GM18519 (cell line): ENCODE data around the gene PLXND1.
"Not testable (repeated sequence)": the region's sequence is repeated elsewhere in the genome, so short reads cannot be mapped to it uniquely, and the experiment has no call there.

ENCODE experiments used
- ATAC-seq: cut with Tn5 transposase; IDR thresholded peaks from one replicate; pipeline ENCODE4 v1.9.1; 2021; ENCODE audit warnings: mild to moderate bottlenecking, moderate library complexity; ENCODE audit not compliant: unreplicated experiment, low FRiP score

Gene PLXND1

DNA sequence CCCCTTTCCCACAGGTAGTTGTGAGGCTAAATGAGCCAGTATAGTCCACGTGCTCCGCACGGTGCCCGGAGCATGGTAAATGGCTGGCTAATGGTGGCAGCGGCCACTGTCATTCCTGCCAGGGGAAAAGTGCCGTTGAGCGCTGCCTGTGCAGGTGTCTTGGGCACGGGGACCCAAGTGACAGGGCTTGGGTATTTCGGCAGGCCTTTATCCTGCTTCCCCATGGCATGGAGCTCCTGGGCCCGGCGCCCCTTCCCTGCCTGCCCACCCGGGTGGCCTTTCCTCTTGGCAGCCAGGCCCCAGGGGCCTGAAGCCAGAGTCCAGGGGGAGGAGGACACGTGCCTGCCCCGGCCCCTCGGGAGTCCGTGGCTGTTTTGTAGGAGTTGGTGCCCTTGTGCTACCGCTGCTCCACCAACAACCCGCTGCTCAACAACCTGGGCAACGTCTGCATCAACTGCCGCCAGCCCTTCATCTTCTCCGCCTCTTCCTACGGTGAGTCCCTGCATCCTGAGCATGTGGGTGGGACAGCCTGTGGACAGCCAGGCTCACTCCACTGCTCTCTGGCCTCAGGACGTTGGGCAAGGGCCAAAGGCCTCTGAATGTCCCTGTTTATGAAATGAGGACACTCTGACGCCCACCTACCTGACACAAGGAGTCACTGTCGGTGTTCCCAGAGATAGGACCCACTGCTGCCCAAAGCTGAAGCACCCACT, 91.2 kb downstream of the PLXND1 start:
- ATAC-seq: not testable (repeated sequence)

DNA sequence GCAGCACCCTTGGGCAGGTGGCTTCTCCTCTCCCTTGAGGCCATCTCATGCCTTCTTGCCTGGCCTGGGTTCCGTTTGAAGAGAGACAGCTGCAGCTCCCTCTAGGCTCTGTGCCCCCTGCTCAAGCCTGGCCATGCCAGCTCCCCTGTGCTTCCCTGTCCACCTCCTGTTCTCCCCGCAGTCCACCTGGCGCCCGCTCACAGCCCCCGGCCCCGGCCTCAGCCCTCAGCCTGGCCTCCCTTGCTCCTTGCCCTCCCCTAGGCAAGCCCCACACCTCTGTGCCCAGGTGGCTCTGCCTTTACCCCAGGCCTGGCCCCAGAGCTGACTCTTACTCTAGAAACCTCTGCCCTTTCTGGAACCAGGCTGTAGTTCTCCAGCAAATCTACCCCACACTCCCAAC, 91.9 kb downstream of the PLXND1 start:
- ATAC-seq: no peak

DNA sequence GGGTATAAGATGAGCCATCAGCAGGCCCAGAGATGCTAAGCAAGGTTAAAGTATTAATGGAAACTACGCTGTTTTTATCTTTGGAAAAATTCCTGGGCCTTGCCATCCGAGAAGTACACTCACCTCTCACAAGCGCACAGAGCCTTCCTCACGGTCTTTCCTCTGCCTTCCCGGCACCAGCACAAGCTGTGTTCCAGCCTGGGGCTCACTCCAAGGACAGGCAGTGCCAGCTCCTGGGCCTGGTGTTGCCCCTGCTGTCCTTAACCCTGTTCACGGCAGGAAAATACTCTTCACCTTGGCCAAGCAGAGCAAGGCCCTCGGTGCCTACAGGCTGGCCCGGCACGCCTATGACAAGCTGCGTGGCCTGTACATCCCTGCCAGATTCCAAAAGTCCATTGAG, 92.4 kb downstream of the PLXND1 start:
- no peak for ATAC-seq

DNA sequence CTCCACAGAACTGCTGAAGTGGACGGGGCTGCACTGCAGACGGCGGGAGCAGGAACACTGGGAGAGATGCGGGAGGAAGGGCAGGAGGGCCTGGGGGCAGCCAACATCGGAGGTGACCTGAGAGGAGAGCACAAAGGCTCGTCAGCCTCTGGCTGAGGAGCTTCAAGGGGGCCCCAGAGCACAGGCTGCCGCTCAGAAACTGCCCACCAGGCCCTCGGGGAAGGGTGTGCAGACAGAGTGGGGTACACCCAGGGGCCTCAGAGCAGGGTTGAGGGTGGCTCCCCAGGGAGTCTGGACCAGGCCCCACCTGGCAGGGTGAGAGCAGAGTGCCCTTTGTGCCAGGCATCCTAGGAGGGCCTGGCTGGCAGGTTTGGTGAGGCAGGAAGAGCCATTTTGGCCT, 92.8 kb downstream of the PLXND1 start:
- ATAC-seq: no peak

GRCh38 chr3:129512595-129512994, 93.9 kb downstream of the PLXND1 start:
- no peak for ATAC-seq

GRCh38 chr3:129507181-129507831, 99.2 kb downstream of the PLXND1 start:
- no peak for ATAC-seq

DNA sequence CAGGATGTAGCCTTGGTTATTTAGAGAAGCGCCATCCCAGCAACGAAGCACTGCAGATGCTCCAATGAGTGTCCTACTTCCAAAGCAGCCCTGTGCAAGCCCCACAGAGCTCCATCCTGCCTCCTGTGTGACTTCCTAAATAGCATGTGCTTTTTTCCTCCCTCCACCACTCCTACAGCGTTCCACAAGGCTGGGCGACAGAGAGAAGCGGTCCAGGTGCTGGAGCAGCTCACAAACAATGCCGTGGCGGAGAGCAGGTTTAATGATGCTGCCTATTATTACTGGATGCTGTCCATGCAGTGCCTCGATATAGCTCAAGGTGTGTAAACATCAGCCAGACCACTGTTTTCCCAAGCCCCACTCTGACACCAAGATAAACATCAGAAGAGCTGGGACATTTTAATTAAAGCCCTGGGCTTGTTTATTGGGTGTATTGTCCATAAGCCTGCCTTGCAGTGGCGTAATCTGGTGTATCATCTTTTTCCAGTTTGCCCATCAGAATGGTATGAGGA, 100.2 kb downstream of the PLXND1 start:
- ATAC-seq: no peak

DNA sequence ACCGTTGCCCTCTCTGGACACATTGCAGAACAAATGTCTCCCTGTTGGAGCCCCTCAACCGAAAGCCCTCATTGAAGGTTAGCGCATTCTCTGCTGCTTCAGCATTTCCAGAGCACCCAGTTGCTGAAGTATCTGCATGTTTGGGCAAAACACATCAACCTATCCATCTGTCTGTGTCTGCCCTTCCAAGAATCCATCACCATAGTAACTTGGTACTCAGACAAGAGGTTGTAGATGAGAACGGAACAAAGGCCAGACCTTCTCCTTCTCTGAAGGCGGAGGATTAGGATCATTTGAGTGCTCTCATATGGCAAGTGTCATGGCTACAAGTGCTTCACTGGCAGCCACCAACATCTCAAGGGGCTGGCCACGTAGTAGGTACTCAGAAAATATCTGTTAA, 101.1 kb downstream of the PLXND1 start:
- ATAC-seq: no peak
